GM21786 (cell line): Measurements from ENCODE around the gene MGST2.
A peak's percentile ranks its signal among the peaks of the same experiment; 100 is the strongest.

Experiments used
- ATAC-seq: cut with Tn5 transposase; IDR thresholded peaks from one replicate; pipeline ENCODE4 v1.9.1; 2021; ENCODE audit not compliant: unreplicated experiment

MGST2 gene

GRCh38 chr4:139669335-139669734, 3.7 kb downstream of the MGST2 start:
- ATAC-seq, result no peak

- ATAC-seq, result no peak
Measured at GRCh38 chr4:139669890-139670289, 4.3 kb downstream of the MGST2 start.

GRCh38 chr4:139670775-139671174, 5.2 kb downstream of the MGST2 start:
- no peak for ATAC-seq

GRCh38 chr4:139672215-139672614, 6.6 kb downstream of the MGST2 start:
- no peak for ATAC-seq

- ATAC-seq, result no peak
Measured at GRCh38 chr4:139672732-139673131, 7.1 kb downstream of the MGST2 start.

- ATAC-seq, result peak; percentile 75
Measured at GRCh38 chr4:139674875-139675550, 9.4 kb downstream of the MGST2 start.

- ATAC-seq, result no peak
Measured at GRCh38 chr4:139675651-139676050, 10.0 kb downstream of the MGST2 start.

GRCh38 chr4:139676365-139676764, 10.7 kb downstream of the MGST2 start:
- no peak for ATAC-seq

- ATAC-seq, result no peak
Measured at GRCh38 chr4:139676913-139677585, 11.4 kb downstream of the MGST2 start.

- no peak for ATAC-seq
Measured at GRCh38 chr4:139682309-139682708, 16.7 kb downstream of the MGST2 start.

- ATAC-seq, result no peak
Measured at GRCh38 chr4:139682741-139683151, 17.1 kb downstream of the MGST2 start.

- ATAC-seq, result no peak
Measured at GRCh38 chr4:139684351-139684750, 18.7 kb downstream of the MGST2 start.

- no peak for ATAC-seq
Measured at GRCh38 chr4:139685180-139685579, 19.6 kb downstream of the MGST2 start.

- no peak for ATAC-seq
Measured at GRCh38 chr4:139686130-139686529, 20.5 kb downstream of the MGST2 start.

GRCh38 chr4:139686988-139687387, 21.4 kb downstream of the MGST2 start:
- no peak for ATAC-seq

GRCh38 chr4:139689093-139689722, 23.6 kb downstream of the MGST2 start:
- ATAC-seq, result no peak

GRCh38 chr4:139690419-139690818, 24.8 kb downstream of the MGST2 start:
- no peak for ATAC-seq

GRCh38 chr4:139692309-139693012, 26.8 kb downstream of the MGST2 start:
- ATAC-seq, result no peak

GRCh38 chr4:139694522-139695107, 29.0 kb downstream of the MGST2 start:
- no peak for ATAC-seq

- no peak for ATAC-seq
Measured at GRCh38 chr4:139696491-139696890, 30.9 kb downstream of the MGST2 start.
